Ramos (cell line): Measurements from ENCODE around the gene CHCHD6.
"Not testable (repeated sequence)": the region's sequence is repeated elsewhere in the genome, so short reads cannot be mapped to it uniquely, and the experiment has no call there.

Experiments used
- in situ Hi-C: fragments of 300-500 bp; cut with MboI; formaldehyde crosslinking; loops from one replicate; pipeline ENCODE4 v1.14.3; 2022; ENCODE audit warnings: low sequenced_read_pairs; ENCODE audit not compliant: unreplicated experiment

The CHCHD6 gene

DNA sequence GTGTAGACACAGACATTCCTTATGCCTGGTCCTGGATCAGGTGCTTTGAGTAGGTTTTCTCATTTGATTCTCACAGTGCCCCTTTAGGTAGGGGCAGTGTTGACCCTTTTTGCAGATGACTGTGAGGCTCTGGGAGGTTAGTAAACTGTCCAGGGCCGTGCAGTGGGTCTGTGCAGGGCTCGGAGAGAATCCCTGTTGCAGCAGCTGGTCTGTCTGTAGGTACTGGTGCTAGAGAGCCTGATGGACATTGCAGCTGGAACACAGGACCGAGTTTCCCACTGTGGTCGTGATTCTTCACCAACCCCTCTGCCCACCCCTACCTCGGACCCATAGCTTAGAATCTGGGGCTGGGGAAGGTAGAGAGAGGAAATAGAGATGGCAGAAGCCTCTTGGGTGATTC, 51.8 kb downstream of the CHCHD6 start:
- in situ Hi-C loops, result no loop called here

DNA sequence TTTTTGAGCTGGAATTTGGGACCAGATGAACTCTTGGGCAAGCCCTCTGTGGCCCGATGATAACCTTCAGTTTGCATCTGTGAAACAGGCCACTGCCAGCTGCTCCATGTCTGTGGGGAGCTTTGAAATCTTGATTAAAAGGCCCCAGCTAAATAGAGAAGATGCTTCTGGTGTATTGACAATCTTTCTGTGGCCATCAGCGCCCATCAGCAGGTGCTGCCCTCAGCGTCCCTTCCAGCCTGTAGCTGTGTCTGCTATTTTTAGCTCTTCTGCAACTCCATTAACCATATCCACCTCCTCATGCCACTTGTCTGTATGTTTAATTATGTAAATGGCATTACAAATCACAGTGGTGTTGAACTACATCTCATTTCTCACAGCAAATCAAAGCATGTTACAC, 54.0 kb downstream of the CHCHD6 start:
- in situ Hi-C loops, result no loop called here

DNA sequence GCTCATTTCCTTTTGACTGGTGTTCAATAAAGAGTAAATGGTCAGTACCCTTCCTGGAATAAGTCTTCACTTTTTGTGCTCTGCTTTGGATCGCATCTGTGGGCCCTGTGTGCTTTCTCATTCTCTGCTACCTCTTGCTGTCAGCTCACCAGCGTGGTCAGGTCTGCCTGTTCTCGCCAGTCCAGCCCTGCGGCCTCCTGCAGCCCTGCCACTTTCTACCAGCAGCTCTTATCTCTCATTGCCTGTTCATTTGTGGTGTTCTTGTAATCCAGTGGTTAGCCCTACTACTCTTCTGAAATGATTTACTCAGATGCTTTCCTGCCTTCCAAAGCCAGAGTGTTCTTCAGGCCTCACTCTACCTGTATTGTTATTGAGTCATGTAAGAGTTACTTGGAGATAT, 54.8 kb downstream of the CHCHD6 start:
- in situ Hi-C loops, result no loop called here

DNA sequence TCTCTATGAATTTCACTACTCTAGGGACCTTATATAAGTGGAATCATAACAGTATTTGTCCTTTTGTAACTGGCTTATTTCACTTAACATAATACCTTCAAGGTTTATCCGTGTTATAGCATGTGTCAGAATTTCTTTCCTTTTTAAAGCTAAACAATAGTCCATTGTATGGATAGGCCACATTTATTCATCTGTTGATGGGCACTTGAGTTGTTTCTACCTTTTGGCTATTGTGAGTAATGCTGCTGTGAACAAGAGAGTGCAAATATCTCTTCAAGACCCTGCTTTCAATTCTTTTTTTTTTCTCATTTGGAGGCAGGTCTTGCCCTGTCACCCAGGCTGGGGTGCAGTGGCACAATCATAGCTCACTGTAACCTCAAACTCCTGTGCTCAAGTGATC, 56.5 kb downstream of the CHCHD6 start:
- in situ Hi-C loops, result no loop called here

DNA sequence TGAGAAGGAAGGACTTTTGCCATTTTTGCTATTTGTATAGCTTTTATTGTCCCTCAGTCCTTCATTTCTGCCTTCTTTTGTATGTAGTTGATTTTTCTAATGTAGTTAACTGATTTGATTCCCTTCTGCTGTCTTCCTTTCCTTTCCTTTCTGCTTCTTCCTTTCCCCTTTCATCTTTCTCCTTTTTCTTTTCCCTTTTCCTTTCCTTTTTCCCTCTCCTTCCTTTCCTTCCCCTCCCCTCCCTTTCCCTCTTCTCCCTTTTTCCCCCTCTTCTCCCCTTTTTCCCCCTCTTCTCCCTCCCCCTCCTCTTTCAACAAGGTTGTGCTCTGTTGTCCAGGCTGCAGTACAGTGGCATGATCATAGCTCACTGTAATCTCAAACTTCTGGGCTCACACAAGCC, 59.0 kb downstream of the CHCHD6 start:
- in situ Hi-C loops, result no loop called here

DNA sequence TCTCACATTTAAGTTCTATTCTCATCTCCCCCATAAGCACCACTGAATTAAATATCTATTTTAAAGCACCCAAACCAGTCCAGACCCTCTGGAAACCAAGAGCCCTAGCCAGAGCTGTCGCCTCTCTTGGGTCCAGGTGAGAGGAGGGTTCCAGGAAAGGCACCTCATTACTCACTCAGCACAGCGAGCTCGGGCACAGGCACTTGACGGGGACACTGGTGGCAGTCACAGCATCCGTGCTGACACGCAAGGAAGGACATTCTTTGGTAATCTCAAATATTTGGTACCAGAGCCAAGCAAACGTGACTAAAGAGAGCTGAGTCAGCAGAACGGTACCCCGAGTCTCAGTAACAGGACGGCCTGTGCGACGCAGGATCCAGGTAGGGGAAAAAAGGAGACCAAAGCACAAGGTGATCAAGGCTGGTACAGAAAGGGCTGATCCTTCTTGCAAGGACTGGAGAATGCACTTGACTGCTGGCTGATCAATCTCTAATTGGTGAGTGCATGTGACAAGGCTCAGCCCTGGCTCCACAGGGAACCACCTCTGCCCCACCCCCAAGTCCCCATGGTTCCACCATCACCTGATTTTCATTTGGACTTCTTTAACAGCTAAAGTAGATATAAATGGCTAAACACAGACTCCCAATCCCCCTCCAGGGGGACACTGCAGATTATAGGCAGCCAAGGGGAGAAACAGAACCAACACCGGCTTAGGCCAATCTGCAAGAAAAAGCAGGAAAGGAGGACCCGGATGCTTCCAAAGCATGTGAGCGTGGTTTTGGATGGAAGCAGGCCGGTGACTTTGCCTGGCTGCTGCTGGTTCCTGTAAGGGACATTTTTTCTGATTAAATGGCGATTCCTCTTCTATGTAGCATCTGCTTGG, 61.4 kb downstream of the CHCHD6 start:
- in situ Hi-C loops, result no loop called here

DNA sequence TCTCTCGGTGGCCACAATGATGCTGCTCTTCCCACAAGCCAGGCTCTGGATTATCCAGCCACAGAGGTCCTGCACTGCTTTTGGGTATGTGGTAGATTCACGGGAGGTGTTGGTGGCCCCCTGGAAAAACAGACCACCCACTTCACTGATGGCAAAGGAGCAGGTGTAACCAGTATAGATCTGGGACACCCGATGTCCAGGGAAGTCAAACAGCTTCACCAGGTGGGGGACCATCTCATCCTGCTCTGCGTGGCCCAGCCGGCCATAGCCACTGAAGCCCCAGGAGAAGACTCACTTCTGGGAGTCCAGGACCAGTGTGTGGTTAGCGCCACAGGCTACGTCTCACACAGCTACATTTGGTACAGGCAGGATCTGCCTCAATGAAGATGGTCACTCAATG, 62.6 kb downstream of the CHCHD6 start:
- in situ Hi-C loops, result no loop called here

DNA sequence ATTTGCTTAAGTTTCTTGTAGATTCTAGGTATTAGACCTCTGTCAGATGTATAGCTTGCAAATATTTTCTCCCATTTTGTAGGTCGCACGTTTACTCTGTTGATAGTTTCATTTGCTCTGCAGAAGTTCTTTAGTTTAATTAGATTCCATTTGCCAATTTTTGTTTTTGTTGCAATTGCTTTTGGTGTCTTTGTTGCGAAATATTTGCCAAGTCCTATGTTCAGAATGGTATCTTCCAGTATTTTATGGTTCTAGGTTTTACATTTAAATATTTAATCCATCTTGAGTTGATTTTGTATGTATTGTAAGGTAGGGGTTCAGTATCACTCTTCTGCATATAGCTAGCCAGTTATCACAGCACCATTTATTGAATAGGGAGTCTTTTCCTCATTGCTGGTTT, 64.9 kb downstream of the CHCHD6 start:
- in situ Hi-C loops, result no loop called here

DNA sequence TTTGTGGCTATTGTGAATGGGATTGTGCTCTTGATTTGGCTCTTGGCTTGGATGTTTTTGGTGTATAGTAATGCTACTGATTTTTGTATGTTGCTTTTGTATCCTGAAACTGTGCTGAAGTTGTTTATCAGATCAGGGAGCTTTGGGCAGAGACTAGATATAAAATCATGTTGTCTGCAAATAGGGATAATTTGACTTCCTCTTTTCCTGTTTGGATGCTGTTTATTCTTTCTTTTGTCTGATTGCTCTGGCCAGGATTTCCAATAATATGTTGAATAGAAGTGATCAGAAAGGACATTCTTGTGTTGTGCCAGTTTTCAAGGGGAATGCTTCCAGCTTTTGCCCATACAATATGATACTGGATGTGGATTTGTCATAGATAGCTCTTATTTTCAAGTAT, 66.1 kb downstream of the CHCHD6 start:
- in situ Hi-C loops, result no loop called here

DNA sequence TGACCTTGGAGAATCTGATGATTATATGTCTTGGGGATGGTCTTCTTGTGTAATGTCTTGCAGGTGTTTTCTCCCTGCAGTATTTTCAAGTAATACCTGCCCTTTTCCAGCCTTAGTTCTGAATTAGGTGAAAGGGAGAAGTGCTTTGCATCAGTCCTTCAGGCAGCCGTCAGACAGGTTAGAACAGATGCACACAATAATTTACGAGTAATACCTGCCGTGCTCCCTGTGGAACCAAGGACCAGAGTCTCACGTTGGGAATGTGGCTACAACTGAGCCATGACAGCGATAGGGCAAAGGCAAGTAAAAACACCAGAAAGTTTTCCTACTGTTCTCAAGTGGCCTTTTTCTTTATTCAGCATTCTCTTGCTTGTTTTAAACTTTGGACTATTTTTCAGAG, 69.1 kb downstream of the CHCHD6 start:
- in situ Hi-C loops, result no loop called here

DNA sequence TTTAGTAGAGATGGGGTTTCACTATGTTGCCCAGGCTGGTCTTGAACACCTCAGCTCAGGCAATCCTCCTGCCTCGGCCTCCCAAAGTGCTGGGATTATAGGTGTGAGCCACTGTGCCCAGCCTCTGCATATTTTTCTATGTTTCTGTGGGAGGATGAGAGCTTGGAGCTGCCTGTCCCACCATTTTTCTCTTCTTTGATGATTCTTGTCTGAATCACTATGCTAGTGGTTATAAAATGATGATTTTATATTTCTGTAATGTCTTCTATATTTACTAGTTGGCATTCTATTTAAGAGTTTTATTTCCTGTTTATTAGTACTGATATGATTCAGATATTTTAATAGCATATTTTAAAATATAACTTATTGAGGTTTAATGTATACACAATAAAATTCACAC, 69.7 kb downstream of the CHCHD6 start:
- in situ Hi-C loops, result no loop called here

DNA sequence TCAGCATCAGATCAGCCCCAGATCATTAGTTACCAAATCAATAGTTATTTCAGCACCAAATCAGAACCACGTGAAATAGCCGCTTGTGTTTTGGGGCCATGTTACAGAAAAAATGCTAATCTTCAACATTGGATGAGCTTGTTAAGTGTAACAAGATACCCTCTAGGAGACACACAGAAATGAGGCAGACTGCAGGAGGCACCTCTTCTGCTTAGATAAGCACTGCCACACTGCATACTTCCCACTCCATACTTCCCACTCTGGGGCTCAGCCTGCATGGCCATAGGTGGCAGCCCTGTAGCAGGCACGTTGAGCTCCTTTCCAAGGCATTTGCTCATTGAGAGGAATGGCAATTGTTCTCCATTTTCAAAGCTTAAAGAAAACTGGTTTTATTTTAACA, 73.3 kb downstream of the CHCHD6 start:
- in situ Hi-C loops, result no loop called here

DNA sequence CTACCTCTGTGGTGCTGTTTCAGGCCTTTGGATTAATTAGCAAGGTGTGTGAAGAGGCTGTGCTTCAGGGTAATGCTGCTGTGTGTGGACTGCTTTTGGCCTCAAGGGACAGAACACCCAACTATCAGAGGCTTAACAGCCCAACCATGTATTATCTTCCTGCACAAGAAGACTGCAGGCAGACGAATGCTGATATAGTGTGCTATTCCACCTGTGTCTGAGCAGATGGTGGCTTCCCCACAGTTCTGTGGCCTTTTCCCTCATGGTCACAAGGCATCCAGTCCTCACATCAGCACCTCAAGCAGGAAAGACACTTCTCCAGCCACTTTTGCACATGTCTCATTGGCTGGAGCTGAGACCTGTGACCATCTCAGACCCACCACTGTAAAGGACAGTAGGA, 76.6 kb downstream of the CHCHD6 start:
- in situ Hi-C loops, result no loop called here

DNA sequence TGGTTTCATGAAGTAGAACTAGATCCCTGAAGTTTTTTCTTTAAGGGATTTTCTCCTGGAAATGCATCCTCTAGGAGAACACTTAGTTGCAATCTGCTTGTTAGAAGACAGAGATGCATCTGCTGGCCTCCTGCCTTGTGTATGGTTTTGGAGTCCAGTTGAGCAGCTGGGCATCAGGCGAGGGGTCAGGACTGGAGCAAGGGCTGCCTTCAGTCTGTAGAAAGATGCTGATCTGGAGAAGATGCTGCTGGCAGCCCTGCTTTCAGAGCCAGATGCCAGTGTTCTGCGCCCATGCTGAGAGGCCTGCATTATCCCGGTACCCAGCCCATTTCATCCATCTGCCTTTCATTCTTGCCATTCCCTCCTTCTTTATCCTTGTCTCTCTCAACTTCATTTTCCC, 77.4 kb downstream of the CHCHD6 start:
- in situ Hi-C loops, result no loop called here

DNA sequence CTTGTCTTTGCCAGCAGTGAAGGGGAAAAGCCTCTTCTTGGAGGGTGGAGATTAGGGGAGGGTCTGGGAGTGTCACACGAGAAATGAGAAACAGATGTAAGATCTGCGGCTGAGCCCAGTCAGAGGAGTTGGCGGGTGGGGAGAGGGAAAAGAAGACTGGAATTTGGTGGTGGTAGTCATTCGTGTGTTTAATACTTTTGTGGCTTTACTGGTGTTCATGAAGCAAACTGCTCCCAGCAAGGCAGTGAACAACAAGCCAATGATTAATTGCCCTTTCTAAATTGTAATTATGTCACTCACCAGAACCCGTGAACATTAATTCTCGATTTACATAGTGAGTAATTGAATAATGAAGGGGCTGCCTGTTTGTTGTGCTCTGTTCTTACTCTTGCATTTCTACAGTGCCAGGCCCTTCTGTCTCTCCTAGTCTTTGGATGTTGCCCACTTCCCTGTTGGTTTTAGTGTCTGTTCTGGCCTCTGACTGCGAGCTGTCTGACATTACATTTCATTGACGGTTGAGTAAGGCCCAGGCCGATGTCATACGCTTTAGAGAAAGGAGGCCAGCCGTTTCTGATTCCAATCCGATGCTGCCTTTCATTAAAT, 78.0 kb downstream of the CHCHD6 start:
- in situ Hi-C loops, result no loop called here

DNA sequence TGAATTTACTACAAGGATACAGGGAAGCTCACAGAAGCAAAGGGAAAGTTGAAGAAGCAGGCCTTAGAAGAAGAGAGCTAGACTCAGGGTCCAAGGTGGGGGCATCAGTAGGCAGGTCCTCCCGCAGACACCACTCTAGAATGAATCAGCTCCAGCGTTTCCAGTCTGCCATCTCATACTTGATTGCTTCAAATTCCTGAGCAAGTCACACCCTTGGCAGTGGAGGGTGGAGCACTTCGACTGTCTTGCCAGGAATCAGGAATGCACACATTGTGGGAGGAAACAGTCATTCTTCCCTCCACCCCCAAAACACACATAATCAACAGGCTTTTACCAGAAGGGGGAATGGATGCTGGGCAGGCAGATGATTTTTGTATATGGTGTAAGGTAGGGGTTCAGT, 78.5 kb downstream of the CHCHD6 start:
- in situ Hi-C loops, result no loop called here

DNA sequence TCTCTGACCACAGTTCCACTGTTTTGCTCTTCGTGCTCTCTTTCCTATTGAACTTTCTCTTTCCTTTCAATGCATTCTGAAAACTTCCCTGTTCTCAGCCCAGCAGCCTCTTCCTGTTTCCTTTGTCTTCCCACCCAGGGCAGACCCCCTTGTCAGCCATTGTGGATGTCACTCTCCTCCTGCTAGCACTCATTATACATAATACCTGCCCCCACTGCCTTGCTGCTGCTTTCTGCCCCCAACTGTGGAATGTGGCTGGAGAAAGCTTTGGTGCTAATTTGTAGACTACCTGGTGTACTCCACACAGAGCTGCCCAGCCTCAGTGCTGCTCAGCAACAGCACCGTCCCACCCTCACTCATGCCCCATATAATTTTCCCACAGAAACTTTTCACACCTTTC, 80.2 kb downstream of the CHCHD6 start:
- in situ Hi-C loops, result no loop called here

DNA sequence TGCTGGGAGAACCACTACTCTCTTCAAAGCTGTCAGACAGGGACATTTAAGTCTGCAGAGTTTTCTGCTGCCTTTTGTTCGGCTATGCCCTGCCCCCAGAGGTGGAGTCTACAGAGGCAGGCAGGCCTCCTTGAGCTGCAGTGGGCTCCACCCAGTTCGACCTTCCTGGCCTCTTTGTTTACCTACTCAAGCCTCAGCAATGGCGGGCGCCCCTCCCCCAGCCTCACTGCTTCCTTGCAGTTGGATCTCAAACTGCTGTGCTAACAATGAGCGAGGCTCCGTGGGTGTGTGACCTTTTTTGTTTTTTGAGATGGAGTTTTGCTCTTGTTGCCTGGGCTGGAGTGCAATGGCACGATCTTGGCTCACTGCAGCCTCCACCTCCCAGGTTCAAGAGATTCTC, 87.3 kb downstream of the CHCHD6 start:
- in situ Hi-C loops, result not testable (repeated sequence)

DNA sequence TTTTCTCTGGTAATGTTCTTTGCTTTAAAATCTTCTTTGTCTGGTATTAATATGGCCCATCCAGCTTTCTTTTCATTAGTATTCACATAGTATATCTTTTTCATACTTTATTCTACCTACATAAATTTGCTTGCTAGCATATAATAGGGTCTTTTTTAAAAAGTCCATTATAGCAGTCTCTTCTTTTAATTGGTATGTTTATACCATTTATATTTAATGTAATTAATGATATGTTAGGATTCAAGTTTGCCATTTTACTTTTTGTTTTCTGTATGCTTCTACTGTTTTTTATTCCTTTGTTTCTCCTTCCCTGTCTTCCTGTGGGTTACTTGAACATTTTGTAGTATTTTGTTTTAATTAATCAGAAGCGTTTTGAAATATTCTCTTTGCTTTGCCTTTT, 89.0 kb downstream of the CHCHD6 start:
- in situ Hi-C loops, result no loop called here

DNA sequence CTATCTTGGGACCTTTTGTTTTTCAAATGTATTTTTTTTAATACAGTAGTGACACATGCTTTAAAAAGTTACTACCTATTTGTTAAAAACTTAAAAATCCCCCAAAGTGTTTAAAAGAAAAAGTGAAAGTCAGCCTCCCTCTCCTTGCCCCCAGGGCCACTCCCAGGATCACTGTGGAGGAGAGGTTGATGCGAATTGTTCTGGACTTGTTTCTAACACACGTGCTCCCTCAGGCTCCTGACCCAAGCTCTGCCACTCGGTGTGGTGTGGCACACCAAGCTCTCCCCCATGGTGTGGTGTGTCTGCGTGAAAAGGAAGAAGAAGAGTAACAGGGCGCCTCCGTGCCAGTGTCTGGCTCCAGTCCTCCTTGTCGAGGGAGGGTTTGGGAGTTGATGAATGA, 93.5 kb downstream of the CHCHD6 start:
- in situ Hi-C loops, result no loop called here

DNA sequence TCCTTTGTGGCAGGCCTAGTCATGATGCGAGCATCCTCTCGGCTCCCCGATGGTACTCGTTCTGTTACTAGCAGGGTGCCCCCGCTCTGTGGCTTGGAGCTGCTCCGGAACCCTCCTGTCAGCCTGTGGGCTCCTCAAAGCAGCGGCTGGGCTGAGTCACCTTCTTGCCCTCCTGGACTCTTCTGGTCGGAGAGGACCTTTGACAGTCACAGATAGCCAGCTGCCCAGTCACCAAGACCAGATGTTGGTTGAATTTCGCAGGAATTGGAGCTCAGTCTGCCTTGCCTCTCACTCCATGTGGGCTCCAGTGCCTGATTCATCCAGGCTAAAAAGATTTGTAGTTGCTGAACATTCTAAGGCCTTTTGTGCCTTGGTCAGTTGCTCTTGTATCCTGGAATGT, 94.5 kb downstream of the CHCHD6 start:
- in situ Hi-C loops, result no loop called here

DNA sequence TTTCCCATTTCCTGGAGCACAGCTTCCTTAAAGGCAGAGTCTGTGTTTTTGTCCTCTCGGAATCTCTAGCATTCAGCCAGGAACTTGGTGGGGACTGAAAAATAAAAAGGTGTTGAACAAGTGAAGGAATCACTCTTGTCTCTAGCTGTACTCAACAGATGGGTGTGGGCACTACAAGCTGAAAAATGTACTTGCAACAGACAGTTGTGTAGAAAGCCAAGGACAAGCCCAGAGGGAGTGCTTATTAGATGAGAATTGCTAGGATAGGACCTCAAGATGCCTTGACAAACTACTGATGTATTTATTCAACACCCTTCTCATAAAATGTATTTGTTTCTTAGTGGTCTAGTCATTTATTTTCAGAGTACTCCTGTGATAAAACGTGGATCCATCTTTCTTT, 95.1 kb downstream of the CHCHD6 start:
- in situ Hi-C loops, result no loop called here
